ENCODE results near the gene DLG5.

Gene DLG5

GRCh38 chr10:77912576-77912975, 14.0 kb downstream of the DLG5 start:
- no peak for DNase-seq (ENCODE audit: low read depth in 2 of 2)

GRCh38 chr10:77911535-77912123, 14.9 kb downstream of the DLG5 start:
- DNase-seq (ENCODE audit: low read depth in 2 of 2), result no peak

- no peak for DNase-seq (ENCODE audit: low read depth in 2 of 2)
These were observed 15.9 kb downstream of the DLG5 start for GRCh38 chr10:77910524-77911145.

DNA sequence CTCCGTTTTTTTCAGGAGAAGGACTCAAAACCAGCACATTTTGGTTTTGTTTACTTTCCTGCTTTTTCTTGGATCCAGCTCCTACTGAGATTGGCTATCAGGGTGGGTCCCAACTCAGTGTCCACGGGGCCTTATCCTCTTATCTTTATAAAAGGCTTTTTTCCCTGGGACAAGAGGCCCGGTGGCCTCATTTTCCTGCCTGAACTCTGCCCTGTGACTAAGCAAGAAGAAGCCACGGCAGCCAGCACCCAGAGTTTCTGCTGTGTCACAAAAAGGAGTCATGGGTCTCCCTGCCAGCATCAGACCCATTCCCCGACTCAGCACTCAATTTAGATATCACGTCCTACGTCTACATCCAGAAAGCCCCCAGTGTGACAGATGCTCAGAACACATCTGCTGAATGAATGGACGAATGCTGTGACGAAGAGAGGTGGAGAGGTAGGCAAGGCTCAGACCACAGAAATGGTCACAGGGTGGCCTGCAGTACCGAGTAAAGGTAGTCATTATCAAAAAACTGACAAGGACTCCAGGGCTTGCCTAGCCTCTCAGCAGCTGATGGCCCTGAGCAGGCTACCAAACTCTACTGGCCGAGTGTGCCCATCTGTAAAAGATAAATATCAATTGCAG, 16.7 kb downstream of the DLG5 start:
- no peak for DNase-seq (ENCODE audit: low read depth in 2 of 2)

- DNase-seq (ENCODE audit: low read depth in 2 of 2), result no peak
These were observed 17.4 kb downstream of the DLG5 start for GRCh38 chr10:77909021-77909748.

DNA sequence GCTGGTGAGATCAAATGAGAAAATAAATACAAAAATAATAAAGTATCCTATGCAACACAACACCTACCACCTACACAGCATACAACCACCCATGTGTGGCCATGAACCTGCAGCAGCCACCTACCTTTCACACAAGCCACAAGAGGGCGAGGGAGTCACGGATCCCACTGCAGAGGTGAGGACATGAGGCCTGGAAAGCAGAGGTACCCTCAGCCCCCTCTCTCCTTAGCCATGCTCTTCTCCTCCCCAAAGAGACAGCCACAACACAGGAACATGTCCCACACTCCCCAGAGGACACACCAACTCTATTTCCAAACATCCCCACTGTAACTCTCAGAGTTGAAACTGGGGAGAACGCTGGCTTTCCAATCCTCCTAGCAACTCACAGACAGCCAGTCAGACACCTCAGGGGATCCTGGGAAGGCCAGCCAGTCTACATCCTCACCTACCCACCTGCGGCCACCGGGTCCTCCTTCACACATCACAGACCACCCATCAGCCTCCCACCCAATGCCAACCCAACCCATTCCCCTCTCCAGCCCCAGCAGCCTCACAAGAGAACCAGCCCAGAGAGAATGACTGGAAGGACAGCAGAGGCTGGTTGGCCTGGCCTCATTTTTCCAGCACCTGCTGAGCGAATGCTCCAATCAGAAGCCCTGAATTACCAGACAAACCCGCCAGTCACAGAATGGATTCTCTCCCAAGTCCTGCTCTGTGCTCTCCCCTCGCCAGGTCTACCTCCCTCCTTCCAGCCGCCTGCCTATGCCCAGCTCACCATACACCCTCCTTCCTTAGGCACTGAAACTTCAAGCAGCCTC, 18.4 kb downstream of the DLG5 start:
- no peak for DNase-seq (ENCODE audit: low read depth in 2 of 2)

DNA sequence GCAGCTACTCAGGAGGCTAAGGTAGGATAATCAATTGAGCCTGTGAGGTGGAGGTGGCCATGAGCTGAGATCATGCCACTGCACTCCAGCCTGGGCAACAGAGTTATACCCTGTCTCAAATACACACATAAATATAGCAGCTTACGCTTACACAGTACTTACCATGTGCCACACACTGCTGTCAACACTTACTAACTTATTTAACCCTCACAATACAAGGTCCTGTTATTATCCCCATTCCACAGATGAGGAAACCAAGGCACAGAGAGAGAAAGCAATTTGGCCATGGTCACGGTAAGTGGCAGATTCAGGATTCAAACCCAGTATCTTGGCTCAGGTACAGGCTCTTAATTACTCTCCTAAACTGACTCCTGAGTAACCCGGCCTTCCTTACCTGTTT, 19.1 kb downstream of the DLG5 start:
- DNase-seq (ENCODE audit: low read depth in 2 of 2), result no peak

DNA sequence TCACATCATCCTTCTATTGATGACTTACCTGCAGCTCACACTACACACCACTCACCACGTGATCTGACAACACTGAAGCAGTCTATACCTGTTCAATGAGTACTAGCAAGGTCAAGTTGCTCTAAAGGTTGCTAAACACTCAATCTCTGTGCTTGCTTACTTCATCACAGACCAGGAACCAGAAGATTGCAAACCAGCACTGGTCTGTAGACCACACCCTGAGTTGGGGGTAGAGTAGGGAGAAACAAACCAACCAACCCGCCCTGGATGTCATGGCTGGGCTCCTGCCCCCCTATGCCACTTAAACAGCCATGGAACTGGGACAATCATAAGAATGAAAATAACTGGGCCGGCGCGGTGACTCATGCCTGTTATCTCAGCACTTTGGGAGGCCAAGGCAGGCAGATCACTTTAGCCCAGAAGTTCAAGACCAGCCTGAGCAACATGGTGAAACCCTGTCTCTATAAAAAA, 19.6 kb downstream of the DLG5 start:
- DNase-seq (ENCODE audit: low read depth in 2 of 2), result no peak

DNA sequence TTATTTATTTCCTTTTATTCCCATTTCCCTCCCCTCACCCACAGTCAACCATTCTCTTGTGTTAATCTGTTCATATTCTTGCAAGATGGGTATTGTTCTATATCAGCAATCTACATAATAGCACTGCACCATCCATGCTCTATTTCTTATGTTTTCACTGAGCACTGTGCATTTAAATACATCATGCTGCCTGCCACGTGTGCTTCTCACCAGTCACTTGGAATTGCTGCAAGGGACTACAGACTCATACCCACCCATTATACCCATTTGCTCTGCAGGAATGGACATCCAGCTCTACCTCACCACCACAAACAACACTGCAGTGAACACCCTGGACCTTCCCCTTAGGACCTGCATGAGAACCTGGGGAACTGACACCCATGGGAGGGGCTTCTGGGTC, 20.8 kb downstream of the DLG5 start:
- DNase-seq (ENCODE audit: low read depth in 2 of 2), result no peak

- DNase-seq (ENCODE audit: low read depth in 2 of 2), result no peak
These were observed 21.3 kb downstream of the DLG5 start for GRCh38 chr10:77905086-77905748.

DNA sequence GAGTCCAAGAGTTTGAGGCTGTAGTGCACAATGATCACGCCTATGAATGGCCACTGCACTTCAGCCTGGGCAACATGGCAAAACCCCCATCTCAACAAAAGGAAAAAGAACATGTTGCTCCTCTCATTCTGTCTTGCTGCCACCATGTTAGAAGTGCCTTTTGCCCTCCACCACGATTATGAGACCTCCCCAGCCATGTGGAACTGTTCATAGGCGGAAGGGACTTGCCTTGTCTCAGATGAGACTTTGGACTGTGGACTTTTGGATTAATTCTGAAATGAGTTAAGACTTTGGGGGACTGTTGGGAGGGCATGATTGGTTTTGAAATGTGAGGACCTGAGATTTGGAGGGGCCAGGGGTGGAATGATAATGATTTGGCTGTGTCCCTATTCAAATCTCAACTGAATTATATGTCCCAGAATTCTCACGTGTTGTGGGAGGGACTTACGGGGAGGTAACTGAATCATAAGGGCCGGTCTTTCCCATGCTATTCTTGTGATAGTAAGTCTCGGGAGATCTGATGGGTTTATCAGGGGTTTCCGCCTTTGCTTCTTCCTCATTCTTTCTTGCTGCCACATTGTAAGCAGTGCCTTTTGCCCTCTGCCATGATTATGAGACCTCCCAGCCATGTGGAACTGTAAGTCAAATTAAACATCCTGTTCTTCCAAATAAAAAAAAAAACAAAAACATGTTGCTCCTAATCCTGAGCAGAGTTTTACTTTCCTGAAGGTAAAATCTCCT, 22.3 kb downstream of the DLG5 start:
- no peak for DNase-seq (ENCODE audit: low read depth in 2 of 2)

GRCh38 chr10:77902159-77902558, 24.4 kb downstream of the DLG5 start:
- DNase-seq (ENCODE audit: low read depth in 2 of 2), result no peak

DNA sequence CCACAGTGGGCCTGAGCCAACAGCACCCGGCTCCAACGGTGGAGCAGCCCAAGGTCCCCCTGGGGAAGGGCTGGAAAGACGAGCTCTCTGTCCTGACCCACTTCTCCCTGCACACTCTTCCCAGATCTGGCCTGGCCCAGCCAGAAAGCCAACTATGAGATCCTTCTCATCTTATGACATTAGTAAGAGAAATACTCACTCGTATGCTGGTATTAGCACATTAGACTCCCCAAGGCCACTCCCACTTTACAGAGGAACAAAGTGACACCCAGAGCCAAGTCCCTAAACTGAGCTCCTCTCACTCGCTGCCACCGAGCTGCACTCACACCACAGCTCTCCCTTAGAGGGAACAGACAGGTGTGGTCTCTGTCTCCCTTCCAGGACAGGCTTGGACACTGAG, 24.8 kb downstream of the DLG5 start:
- no peak for DNase-seq (ENCODE audit: low read depth in 2 of 2)

DNA sequence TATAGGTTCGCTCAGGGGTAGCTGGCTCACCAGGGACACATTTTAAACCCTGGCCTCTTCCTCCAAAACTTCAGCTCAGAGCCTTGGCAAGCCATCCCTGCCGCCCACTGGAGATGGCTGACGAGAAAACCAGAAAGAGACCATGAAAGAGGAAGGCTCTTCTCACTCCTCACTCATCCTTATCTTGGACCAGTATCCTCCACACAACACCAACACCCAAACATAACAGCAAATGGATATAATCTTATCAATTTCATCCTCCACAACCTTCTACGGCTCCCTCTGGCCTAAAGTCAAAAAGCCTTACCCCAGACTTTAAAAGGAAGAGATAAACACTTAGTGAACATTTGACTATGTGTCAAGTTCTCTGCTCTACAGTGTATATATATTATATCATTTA, 26.9 kb downstream of the DLG5 start:
- DNase-seq (ENCODE audit: low read depth in 2 of 2), result no peak

GRCh38 chr10:77899080-77899477, 27.5 kb downstream of the DLG5 start:
- no peak for DNase-seq (ENCODE audit: low read depth in 2 of 2)

- DNase-seq (ENCODE audit: low read depth in 2 of 2), result no peak
These were observed 28.1 kb downstream of the DLG5 start for GRCh38 chr10:77898323-77899079.

DNA sequence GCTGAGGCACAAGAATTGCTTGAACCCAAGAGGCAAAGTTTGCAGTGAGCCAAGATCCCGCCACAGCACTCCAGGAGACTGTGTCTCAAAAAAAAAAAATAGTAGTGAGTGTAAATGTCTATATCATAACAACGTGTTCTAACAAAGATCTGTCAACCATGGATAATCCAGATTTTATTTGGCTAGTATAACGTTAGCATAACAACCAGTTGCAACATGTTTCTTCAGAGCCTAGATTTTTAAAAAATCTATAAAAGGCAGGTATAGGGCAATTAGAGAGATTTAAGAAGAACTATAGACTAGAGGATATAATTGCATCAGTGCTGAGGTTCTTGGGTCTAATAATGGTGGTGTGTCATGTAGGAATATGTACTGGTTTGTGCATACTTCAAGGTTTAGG, 30.5 kb downstream of the DLG5 start:
- no peak for DNase-seq (ENCODE audit: low read depth in 2 of 2)

- DNase-seq (ENCODE audit: low read depth in 2 of 2), result no peak
These were observed 32.5 kb downstream of the DLG5 start for GRCh38 chr10:77894058-77894457.

- DNase-seq (ENCODE audit: low read depth in 2 of 2), result no peak
These were observed 33.2 kb downstream of the DLG5 start for GRCh38 chr10:77893386-77893785.

DNA sequence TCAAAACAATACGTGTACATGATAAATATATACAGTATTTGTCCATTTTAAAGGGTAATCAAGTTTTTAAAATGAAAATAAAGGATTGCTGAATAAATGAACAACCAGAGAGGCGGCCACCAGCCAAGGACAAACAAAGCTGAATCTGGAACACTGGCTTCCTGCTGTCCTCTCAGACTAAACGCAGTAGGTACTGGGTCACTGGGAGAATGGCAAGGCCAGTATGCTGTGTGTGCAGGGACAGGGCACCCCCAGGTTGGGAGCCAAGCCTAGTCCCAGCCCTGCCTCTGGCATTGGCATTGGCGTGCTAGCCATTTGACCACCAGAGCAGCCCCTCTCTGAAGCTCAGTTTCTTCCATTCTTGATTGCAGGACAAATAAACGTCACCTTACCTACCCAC, 33.8 kb downstream of the DLG5 start:
- DNase-seq (ENCODE audit: low read depth in 2 of 2), result no peak

All from stimulated activated CD8-positive, alpha-beta memory T cell treated with anti-CD3 and anti-CD28 coated beads, Interleukin-7, amount 100 ng/mL, for 4 hours (primary cell).